H9 (cell line): ENCODE data around the gene PARP8. TPM values are rescaled to one million over a fixed set of nuclear protein-coding genes. Genes with fewer than 3 reads are reported as not detected.

Experiments used
- DNase-seq: peaks from one replicate; pipeline ENCODE4 v3.0.0-alpha.2; 2017
- H2AFZ ChIP-seq: one replicate; pipeline ENCODE4 v1.6.1; 2013; ENCODE audit warnings: mild to moderate bottlenecking, low read length, control low read depth, moderate library complexity
- H2AK5ac ChIP-seq: 2 replicates; pipeline ENCODE4 v1.6.1; 2013; ENCODE audit warnings: low read length, control low read depth, mixed read lengths; ENCODE audit not compliant: insufficient read length
- H2BK120ac ChIP-seq: one replicate; pipeline ENCODE4 v1.6.1; 2013; ENCODE audit warnings: low read depth, mild to moderate bottlenecking, low read length, control low read depth, inconsistent platforms; ENCODE audit not compliant: poor library complexity, severe bottlenecking
- H2BK12ac ChIP-seq: 2 replicates; pipeline ENCODE4 v1.6.1; 2013; ENCODE audit warnings: low read length, control low read depth, mixed read lengths, low read depth; ENCODE audit not compliant: insufficient read length
- H2BK15ac ChIP-seq: 2 replicates; pipeline ENCODE4 v1.6.1; 2013; ENCODE audit warnings: low read depth, low read length, control low read depth
- H2BK20ac ChIP-seq: one replicate; pipeline ENCODE4 v1.6.1; 2013; ENCODE audit warnings: low read depth, mild to moderate bottlenecking, low read length, control low read depth, inconsistent platforms; ENCODE audit not compliant: poor library complexity, severe bottlenecking
- H2BK5ac ChIP-seq: 2 replicates; pipeline ENCODE4 v1.6.1; 2013; ENCODE audit warnings: low read length, control low read depth, mixed read lengths; ENCODE audit not compliant: insufficient read length
- H3K14ac ChIP-seq: 2 replicates; pipeline ENCODE4 v1.6.1; 2013; ENCODE audit warnings: low read length, control low read depth; ENCODE audit not compliant: insufficient read depth
- H3K18ac ChIP-seq: 2 replicates; pipeline ENCODE4 v1.6.1; 2013; ENCODE audit warnings: low read depth, mild to moderate bottlenecking, mixed read lengths, low read length, control low read depth; ENCODE audit not compliant: insufficient read length
- H3K23ac ChIP-seq: 2 replicates; pipeline ENCODE4 v1.6.1; 2013; ENCODE audit warnings: low read length, control low read depth, mixed read lengths, low read depth; ENCODE audit not compliant: insufficient read length
- H3K23me2 ChIP-seq: 2 replicates; pipeline ENCODE4 v1.6.1; 2013; ENCODE audit warnings: low read depth, mild to moderate bottlenecking, mixed read lengths, low read length, control low read depth; ENCODE audit not compliant: insufficient read length, poor library complexity, severe bottlenecking
- H3K27ac ChIP-seq: 2 replicates; pipeline ENCODE4 v1.5.1; 2013; ENCODE audit warnings: low read length, control low read depth, mixed read lengths, low read depth; ENCODE audit not compliant: insufficient read length
- H3K27me3 ChIP-seq: 2 replicates; pipeline ENCODE4 v1.6.1; 2013; ENCODE audit warnings: low read length, control low read depth, inconsistent platforms; ENCODE audit not compliant: insufficient read depth
- H3K4ac ChIP-seq: 2 replicates; pipeline ENCODE4 v1.6.1; 2013; ENCODE audit warnings: low read depth, mild to moderate bottlenecking, control low read depth, inconsistent platforms, low read length, moderate library complexity
- H3K4me1 ChIP-seq: 2 replicates; pipeline ENCODE4 v1.6.1; 2013; ENCODE audit warnings: low read length, control low read depth, inconsistent platforms; ENCODE audit not compliant: insufficient read depth
- H3K4me2 ChIP-seq: 2 replicates; pipeline ENCODE4 v1.6.1; 2013; ENCODE audit warnings: low read length, control low read depth, mixed read lengths; ENCODE audit not compliant: insufficient read length, insufficient read depth
- H3K56ac ChIP-seq: 2 replicates; pipeline ENCODE4 v1.6.1; 2013; ENCODE audit warnings: low read depth, mild to moderate bottlenecking, mixed read lengths, low read length, control low read depth; ENCODE audit not compliant: insufficient read length
- H3K79me1 ChIP-seq: 2 replicates; pipeline ENCODE4 v1.6.1; 2013; ENCODE audit warnings: low read depth, mild to moderate bottlenecking, moderate library complexity, low read length, control low read depth, inconsistent platforms; ENCODE audit not compliant: insufficient read depth, poor library complexity, severe bottlenecking
- H3K79me2 ChIP-seq: 2 replicates; pipeline ENCODE4 v1.6.1; 2013; ENCODE audit warnings: low read length, control low read depth, inconsistent platforms; ENCODE audit not compliant: insufficient read depth
- H3K9ac ChIP-seq: 2 replicates; pipeline ENCODE4 v1.6.1; 2013; ENCODE audit warnings: low read length, control low read depth, mixed read lengths; ENCODE audit not compliant: insufficient read length; ENCODE audit errors: extremely low read depth
- H3K9me3 ChIP-seq: one replicate; pipeline ENCODE4 v1.6.1; 2013; ENCODE audit warnings: low read depth, low read length, inconsistent platforms; ENCODE audit not compliant: control insufficient read depth
- H3T11ph ChIP-seq: one replicate; pipeline ENCODE4 v1.6.1; 2013; ENCODE audit warnings: mild to moderate bottlenecking, low read length, control low read depth, inconsistent platforms
- H4K20me1 ChIP-seq: one replicate; pipeline ENCODE4 v1.6.1; 2013; ENCODE audit not compliant: control insufficient read depth, insufficient read length, insufficient read depth
- H4K5ac ChIP-seq: 2 replicates; pipeline ENCODE4 v1.6.1; 2013; ENCODE audit warnings: low read depth, mild to moderate bottlenecking, mixed read lengths, low read length, control low read depth; ENCODE audit not compliant: insufficient read length
- H4K8ac ChIP-seq: replicated peaks from 2 replicates; pipeline ENCODE4 v1.6.1; 2013; ENCODE audit warnings: low read length, control low read depth, mixed read lengths, low read depth; ENCODE audit not compliant: insufficient read length
- H4K91ac ChIP-seq: 2 replicates; pipeline ENCODE4 v1.6.1; 2013; ENCODE audit warnings: low read depth, mild to moderate bottlenecking, moderate library complexity, mixed read lengths, low read length, control low read depth; ENCODE audit not compliant: insufficient read length
- H3K27ac Mint-ChIP-seq, 3 experiments: 2 replicates in 2 of 3; 3 replicates in 1 of 3; pipeline ENCODE4 v1.8.0; 2020 to 2021; ENCODE audit warnings: mixed read lengths in 3 of 3, mild to moderate bottlenecking in 1 of 3, moderate library complexity in 1 of 3
- H3K27me3 Mint-ChIP-seq: 2 replicates; pipeline ENCODE4 v1.8.0; 2021; ENCODE audit warnings: low read depth, mild to moderate bottlenecking, moderate library complexity, mixed read lengths
- H3K36me3 Mint-ChIP-seq, 3 experiments: 2 replicates in 2 of 3; 3 replicates in 1 of 3; pipeline ENCODE4 v1.8.0; 2020 to 2021; ENCODE audit warnings: low read depth in 3 of 3, mixed read lengths in 3 of 3; ENCODE audit not compliant: insufficient read depth in 1 of 3
- H3K4me1 Mint-ChIP-seq, 2 experiments: 2 replicates each; pipeline ENCODE4 v1.8.0; 2020; ENCODE audit warnings: mixed read lengths in 2 of 2
- H3K4me3 Mint-ChIP-seq, 2 experiments: 2 replicates in 1 of 2; 3 replicates in 1 of 2; pipeline ENCODE4 v1.8.0; 2020 to 2021; ENCODE audit warnings: mild to moderate bottlenecking in 2 of 2, mixed read lengths in 2 of 2, moderate library complexity in 1 of 2
- H3K9me3 Mint-ChIP-seq, 2 experiments: 2 replicates in 1 of 2; 3 replicates in 1 of 2; pipeline ENCODE4 v1.8.0; 2020; ENCODE audit warnings: mild to moderate bottlenecking in 2 of 2, mixed read lengths in 2 of 2, moderate library complexity in 1 of 2
- CTCF ChIP-seq: fragments of 200-600 bp; sonication (generic); conservative IDR thresholded peaks from 3 replicates; pipeline ENCODE4 v1.8.0; 2021; ENCODE audit warnings: antibody characterized with exemption, mild to moderate bottlenecking
- WGBS: extraction: QIAGEN DNeasy Blood & Tissue Kit; methylation state at CpG from one replicate; pipeline ENCODE4 v1.1.7; 2013; ENCODE audit warnings: missing lambda C conversion rate, low lambda C conversion rate, mixed read lengths; ENCODE audit not compliant: insufficient read length; ENCODE audit errors: extremely low coverage; 5-methylcytosine and 5-hydroxymethylcytosine counted together
- total RNA-seq: library from RNA; stranded (reverse); gene quantifications from 2 replicates; pipeline ENCODE4 v1.2.1, GENCODE V29; 2021

Gene PARP8
- total RNA-seq, 1 experiment from 2014 or later = 34.0 TPM

- H3K4me3 Mint-ChIP-seq = no peak overlapping the region
Measured at GRCh38 chr5:50716134-50716533, 49.7 kb downstream of the PARP8 start.

More at GRCh38 chr5:50716134-50716533, 49.7 kb downstream of the PARP8 start:
- Mint-ChIP-seq H3K27ac (no peak overlapping the region; a peak in 1 of 7 replicates), H3K9me3 (no peaks in the 10 kb centered on the region), H3K4me1 (peaks cover 33 to 38% of the 10 kb centered on the region in 2 experiments), H3K36me3 (no peaks in the 10 kb centered on the region; a peak in 1 of 7 replicates), H3K27me3 (no peaks in the 10 kb centered on the region)
- no peak for TF ChIP-seq CTCF
- Histone ChIP-seq H3T11ph (no peak overlapping the region), H3K27ac (no peak overlapping the region), H4K8ac (no peak overlapping the region), H4K5ac (no peak overlapping the region), H2AFZ (no peak overlapping the region), H3K4me1 (peaks cover 3% of the 10 kb centered on the region; the same call in 1 of the 2 replicates), H2BK12ac (no peak overlapping the region), H3K14ac (no peak overlapping the region), H3K23me2 (no peaks in the 10 kb centered on the region), H2BK20ac (no peak overlapping the region), H2BK15ac (no peak overlapping the region), H2BK120ac (no peak overlapping the region), H3K4ac (no peak overlapping the region), H3K56ac (no peak overlapping the region), H3K27me3 (no peaks in the 10 kb centered on the region), H3K79me1 (no peaks in the 10 kb centered on the region), H3K4me2 (no peak overlapping the region), H2BK5ac (no peak overlapping the region), H3K79me2 (peaks cover 7% of the 10 kb centered on the region; the same call in 1 of the 2 replicates), H3K18ac (no peak overlapping the region), H4K20me1 (no peaks in the 10 kb centered on the region), H3K9me3 (no peaks in the 10 kb centered on the region), H3K23ac (no peak overlapping the region), H3K9ac (no peak overlapping the region), H2AK5ac (no peak overlapping the region), H4K91ac (no peak overlapping the region)
- DNase-seq = no peak
- WGBS = 100% methylated on average over 1 of the region's 2 CpGs
